Activated naive CD4-positive, alpha-beta T cell treated with anti-CD3 and anti-CD28 coated beads, Interleukin-2, amount 50 U/mL, for 24 hours (primary cell): ENCODE results near the gene GET3.
"Not testable (repeated sequence)": the region's sequence is repeated elsewhere in the genome, so short reads cannot be mapped to it uniquely, and the experiment has no call there.

ENCODE experiments used
- H3K27ac Mint-ChIP-seq: one replicate; pipeline ENCODE4 v1.8.0; 2021; ENCODE audit warnings: mild to moderate bottlenecking, mixed read lengths
- H3K27me3 Mint-ChIP-seq: one replicate; pipeline ENCODE4 v1.8.0; 2021; ENCODE audit warnings: mixed read lengths
- H3K36me3 Mint-ChIP-seq: one replicate; pipeline ENCODE4 v1.8.0; 2021; ENCODE audit warnings: mixed read lengths
- H3K4me1 Mint-ChIP-seq: one replicate; pipeline ENCODE4 v1.8.0; 2021; ENCODE audit warnings: mixed read lengths
- H3K4me3 Mint-ChIP-seq: one replicate; pipeline ENCODE4 v1.8.0; 2021; ENCODE audit warnings: mild to moderate bottlenecking, mixed read lengths
- H3K9me3 Mint-ChIP-seq: one replicate; pipeline ENCODE4 v1.8.0; 2021; ENCODE audit warnings: mixed read lengths

Gene GET3

GRCh38 chr19:12705654-12706331 lies 31.5 kb upstream of the GET3 start:
- Mint-ChIP-seq H3K4me1 (no peaks in the 10 kb centered on the region), H3K9me3 (no peaks in the 10 kb centered on the region), H3K27me3 (no peaks in the 10 kb centered on the region), H3K36me3 (peaks cover 11% of the 10 kb centered on the region), H3K4me3 (no peak overlapping the region), H3K27ac (no peak overlapping the region)

- no peaks in the 10 kb centered on the region for H3K4me1 Mint-ChIP-seq
- H3K27ac Mint-ChIP-seq: no peak overlapping the region
- H3K27me3 Mint-ChIP-seq: no peaks in the 10 kb centered on the region
- no peak overlapping the region for H3K4me3 Mint-ChIP-seq
- peaks cover 11% of the 10 kb centered on the region for H3K36me3 Mint-ChIP-seq
- no peaks in the 10 kb centered on the region for H3K9me3 Mint-ChIP-seq
Observed at GRCh38 chr19:12706332-12706718, 31.0 kb upstream of the GET3 start.

- peaks cover 5% of the 10 kb centered on the region for H3K36me3 Mint-ChIP-seq
- no peak overlapping the region for H3K4me3 Mint-ChIP-seq
- H3K27me3 Mint-ChIP-seq: no peaks in the 10 kb centered on the region
- H3K27ac Mint-ChIP-seq: no peak overlapping the region
- H3K9me3 Mint-ChIP-seq: no peaks in the 10 kb centered on the region
- no peaks in the 10 kb centered on the region for H3K4me1 Mint-ChIP-seq
Observed at GRCh38 chr19:12708641-12709040, 28.7 kb upstream of the GET3 start.

GRCh38 chr19:12711187-12711586 lies 26.1 kb upstream of the GET3 start:
- Mint-ChIP-seq H3K27ac (no peak overlapping the region), H3K36me3 (peaks cover 7% of the 10 kb centered on the region), H3K4me3 (no peak overlapping the region), H3K9me3 (no peaks in the 10 kb centered on the region), H3K27me3 (no peaks in the 10 kb centered on the region), H3K4me1 (no peaks in the 10 kb centered on the region)

GRCh38 chr19:12712077-12712476 lies 25.2 kb upstream of the GET3 start:
- not testable (repeated sequence) for H3K4me3 Mint-ChIP-seq, H3K9me3 Mint-ChIP-seq, H3K27ac Mint-ChIP-seq, H3K4me1 Mint-ChIP-seq, H3K36me3 Mint-ChIP-seq, H3K27me3 Mint-ChIP-seq

GRCh38 chr19:12713304-12713703 lies 24.0 kb upstream of the GET3 start:
- H3K4me3 Mint-ChIP-seq, H3K36me3 Mint-ChIP-seq, H3K27ac Mint-ChIP-seq, H3K9me3 Mint-ChIP-seq, H3K27me3 Mint-ChIP-seq, H3K4me1 Mint-ChIP-seq: not testable (repeated sequence)

- Mint-ChIP-seq H3K9me3 (no peaks in the 10 kb centered on the region), H3K27me3 (no peaks in the 10 kb centered on the region), H3K36me3 (peaks cover 8% of the 10 kb centered on the region), H3K4me1 (peaks cover 11% of the 10 kb centered on the region), H3K4me3 (no peak overlapping the region), H3K27ac (no peak overlapping the region)
Observed at GRCh38 chr19:12715102-12715501, 22.2 kb upstream of the GET3 start.

- peaks cover 6% of the 10 kb centered on the region for H3K36me3 Mint-ChIP-seq
- no peaks in the 10 kb centered on the region for H3K27me3 Mint-ChIP-seq
- no peak overlapping the region for H3K4me3 Mint-ChIP-seq
- H3K27ac Mint-ChIP-seq: peak overlapping the region; percentile 12
- no peaks in the 10 kb centered on the region for H3K9me3 Mint-ChIP-seq
- peaks cover 17% of the 10 kb centered on the region for H3K4me1 Mint-ChIP-seq
Observed at GRCh38 chr19:12715929-12716328, 21.4 kb upstream of the GET3 start.

- Mint-ChIP-seq H3K4me3 (peak overlapping the region; percentile 91), H3K36me3 (peaks cover 13% of the 10 kb centered on the region), H3K27me3 (no peaks in the 10 kb centered on the region), H3K27ac (peak overlapping the region; percentile 83), H3K4me1 (peaks cover 33% of the 10 kb centered on the region), H3K9me3 (no peaks in the 10 kb centered on the region)
Observed at GRCh38 chr19:12720296-12720695, 17.0 kb upstream of the GET3 start.

- Mint-ChIP-seq H3K4me3 (peak overlapping the region; percentile 91), H3K27me3 (no peaks in the 10 kb centered on the region), H3K27ac (peak overlapping the region; percentile 83), H3K4me1 (peaks cover 33% of the 10 kb centered on the region), H3K9me3 (no peaks in the 10 kb centered on the region), H3K36me3 (peaks cover 13% of the 10 kb centered on the region)
Observed at GRCh38 chr19:12720851-12721655, 16.2 kb upstream of the GET3 start.

- Mint-ChIP-seq H3K27me3 (no peaks in the 10 kb centered on the region), H3K4me1 (peaks cover 38% of the 10 kb centered on the region), H3K27ac (peak overlapping the region; percentile 77), H3K36me3 (peaks cover 11% of the 10 kb centered on the region), H3K4me3 (peak overlapping the region; percentile 98), H3K9me3 (no peaks in the 10 kb centered on the region)
Observed at GRCh38 chr19:12721656-12722565, 15.4 kb upstream of the GET3 start.

GRCh38 chr19:12722566-12723380 lies 14.5 kb upstream of the GET3 start:
- Mint-ChIP-seq H3K27me3 (no peaks in the 10 kb centered on the region), H3K9me3 (no peaks in the 10 kb centered on the region), H3K36me3 (peaks cover 11% of the 10 kb centered on the region), H3K27ac (peak overlapping the region; percentile 95), H3K4me3 (peak overlapping the region; percentile 98), H3K4me1 (peaks cover 38% of the 10 kb centered on the region)

GRCh38 chr19:12723381-12723640 lies 14.0 kb upstream of the GET3 start:
- Mint-ChIP-seq H3K4me3 (peak overlapping the region; percentile 98), H3K36me3 (peaks cover 11% of the 10 kb centered on the region), H3K27me3 (no peaks in the 10 kb centered on the region), H3K27ac (peak overlapping the region; percentile 95), H3K4me1 (peaks cover 37% of the 10 kb centered on the region), H3K9me3 (no peaks in the 10 kb centered on the region)

GRCh38 chr19:12723641-12724426 lies 13.5 kb upstream of the GET3 start, which contains the start of gene TNPO2:
Gene TNPO2 (minus strand): TSS chr19:12723932. CDS start chr19:12720977, 2,955 bp downstream.
- H3K27ac Mint-ChIP-seq: peak within 1 kb of the TSS; percentile 95
- peaks cover 31% of the 10 kb centered on the region for H3K4me1 Mint-ChIP-seq
- peaks cover 11% of the 10 kb centered on the region for H3K36me3 Mint-ChIP-seq
- H3K27me3 Mint-ChIP-seq: no peaks in the 10 kb centered on the region
- H3K4me3 Mint-ChIP-seq: peak within 1 kb of the TSS; percentile 98
- H3K9me3 Mint-ChIP-seq: no peaks in the 10 kb centered on the region
